ENCODE measurements around the gene PPFIBP1.

The PPFIBP1 gene

DNA sequence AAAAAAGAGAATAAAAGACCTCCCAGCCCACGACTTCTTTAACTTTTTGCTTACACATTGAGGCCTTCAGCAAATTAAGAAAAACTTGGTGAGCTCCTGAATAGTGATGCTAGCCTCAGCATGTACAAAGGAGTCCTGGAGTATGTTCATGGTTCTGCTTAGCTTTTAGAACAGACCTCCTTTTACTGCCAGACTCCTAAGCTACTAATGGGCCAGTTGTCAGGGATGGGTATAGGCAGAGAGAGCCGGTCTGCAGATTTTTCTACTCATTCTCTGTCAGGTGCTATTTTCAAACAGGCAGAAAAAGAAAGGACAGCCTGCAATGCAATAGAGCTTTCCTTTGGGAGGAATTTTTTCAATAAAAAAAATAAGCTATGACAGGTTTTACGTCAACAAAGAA lies 90.4 kb downstream of the PPFIBP1 start:
- TF ChIP-seq, protein P1, sequence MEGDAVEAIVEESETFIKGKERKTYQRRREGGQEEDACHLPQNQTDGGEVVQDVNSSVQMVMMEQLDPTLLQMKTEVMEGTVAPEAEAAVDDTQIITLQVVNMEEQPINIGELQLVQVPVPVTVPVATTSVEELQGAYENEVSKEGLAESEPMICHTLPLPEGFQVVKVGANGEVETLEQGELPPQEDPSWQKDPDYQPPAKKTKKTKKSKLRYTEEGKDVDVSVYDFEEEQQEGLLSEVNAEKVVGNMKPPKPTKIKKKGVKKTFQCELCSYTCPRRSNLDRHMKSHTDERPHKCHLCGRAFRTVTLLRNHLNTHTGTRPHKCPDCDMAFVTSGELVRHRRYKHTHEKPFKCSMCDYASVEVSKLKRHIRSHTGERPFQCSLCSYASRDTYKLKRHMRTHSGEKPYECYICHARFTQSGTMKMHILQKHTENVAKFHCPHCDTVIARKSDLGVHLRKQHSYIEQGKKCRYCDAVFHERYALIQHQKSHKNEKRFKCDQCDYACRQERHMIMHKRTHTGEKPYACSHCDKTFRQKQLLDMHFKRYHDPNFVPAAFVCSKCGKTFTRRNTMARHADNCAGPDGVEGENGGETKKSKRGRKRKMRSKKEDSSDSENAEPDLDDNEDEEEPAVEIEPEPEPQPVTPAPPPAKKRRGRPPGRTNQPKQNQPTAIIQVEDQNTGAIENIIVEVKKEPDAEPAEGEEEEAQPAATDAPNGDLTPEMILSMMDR (IDR thresholded peaks at IDR 0.05; ENCODE audit: low read length): no peak
- TF ChIP-seq EZH2 (optimal IDR thresholded peaks at IDR 0.05; ENCODE audit: low read depth, low read length): no peak
- TF ChIP-seq EZH2phosphoT487 (IDR thresholded peaks at IDR 0.05; ENCODE audit: low read length): no peak
- Histone ChIP-seq H4K20me1 (ENCODE audit: insufficient read depth, low read length) (no peaks in the 10 kb centered on the region), H3K4me1 (ENCODE audit: low read length) (no peaks in the 10 kb centered on the region), H2AFZ (ENCODE audit: low read length) (no peak overlapping the region), H3F3A (ENCODE audit: insufficient read depth, low read length) (no peaks in the 10 kb centered on the region), H3K4me2 (ENCODE audit: low read depth, low read length) (no peak overlapping the region), H3K9me2 (replicated peaks; ENCODE audit: insufficient read depth, low read length) (no peaks in the 10 kb centered on the region), H3K27ac (ENCODE audit: low read length) (no peak overlapping the region), H3K36me3 (replicated peaks; ENCODE audit: insufficient read depth, low read length) (no peaks in the 10 kb centered on the region), H3K9ac (ENCODE audit: low read length) (no peak overlapping the region), H3K9me3 (replicated peaks; ENCODE audit: insufficient read depth, low read length) (no peaks in the 10 kb centered on the region), H3K27me3 (replicated peaks; ENCODE audit: insufficient read depth, low read length) (no peaks in the 10 kb centered on the region), H3K79me2 (ENCODE audit: low read length) (no peaks in the 10 kb centered on the region), H3K4me3 (ENCODE audit: low read length) (no peak overlapping the region)
- DNase-seq: no peak

DNA sequence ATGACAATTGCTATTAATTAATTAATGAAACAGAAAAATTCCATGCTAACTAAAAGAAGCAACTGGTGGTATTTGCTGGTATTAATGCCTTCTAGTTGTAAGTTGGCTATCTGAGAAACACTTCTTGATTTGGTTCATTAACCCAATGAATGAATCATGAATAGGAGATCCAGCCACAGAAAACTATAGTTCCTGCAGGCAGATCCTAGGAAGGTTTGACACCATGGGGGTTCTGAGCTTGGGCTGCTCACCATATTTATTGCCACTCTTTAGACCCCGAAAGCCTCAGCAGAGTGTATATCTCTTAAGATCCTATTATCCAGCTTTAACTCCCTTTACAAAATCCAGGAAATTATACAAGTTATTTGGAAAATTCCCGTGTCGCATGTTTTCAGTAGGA lies 90.9 kb downstream of the PPFIBP1 start:
- no peak overlapping the region for H3K4me2 ChIP-seq (ENCODE audit: low read depth, low read length)
- H3K27ac ChIP-seq (ENCODE audit: low read length): no peak overlapping the region
- H3K4me1 ChIP-seq (ENCODE audit: low read length): no peaks in the 10 kb centered on the region

DNA sequence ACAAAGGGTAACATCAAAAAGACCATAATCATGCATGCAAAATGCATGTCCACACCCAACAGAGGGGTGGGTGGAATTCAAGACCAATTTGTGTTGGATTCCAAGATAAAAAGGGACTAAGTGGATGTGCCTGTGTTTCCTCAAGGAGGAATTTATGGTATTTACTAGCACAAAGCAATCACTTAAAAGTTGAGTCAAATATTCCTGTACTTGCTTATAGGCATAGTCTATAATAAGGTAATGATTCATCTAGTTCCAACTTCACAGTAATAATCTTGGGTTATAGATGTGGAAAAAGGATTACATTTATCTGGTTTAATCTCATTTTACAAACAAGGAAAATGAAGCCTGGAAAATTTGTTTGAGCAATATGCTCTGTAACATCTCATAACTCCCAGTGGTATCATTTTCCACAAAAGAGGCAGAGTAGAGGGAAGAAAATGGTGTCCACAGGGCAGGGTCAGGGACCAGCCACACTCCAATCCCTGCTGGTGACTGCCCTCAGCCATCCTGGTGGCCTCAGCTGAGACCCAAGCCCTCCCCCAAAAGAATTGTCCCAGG lies 91.4 kb downstream of the PPFIBP1 start:
- Histone ChIP-seq H3F3A (ENCODE audit: insufficient read depth, low read length) (no peaks in the 10 kb centered on the region), H3K9ac (ENCODE audit: low read length) (no peak overlapping the region), H3K4me1 (ENCODE audit: low read length) (no peaks in the 10 kb centered on the region), H3K27me3 (replicated peaks; ENCODE audit: insufficient read depth, low read length) (no peaks in the 10 kb centered on the region), H3K79me2 (ENCODE audit: low read length) (no peaks in the 10 kb centered on the region), H3K36me3 (replicated peaks; ENCODE audit: insufficient read depth, low read length) (no peaks in the 10 kb centered on the region), H4K20me1 (ENCODE audit: insufficient read depth, low read length) (no peaks in the 10 kb centered on the region), H3K27ac (ENCODE audit: low read length) (no peak overlapping the region), H3K9me3 (replicated peaks; ENCODE audit: insufficient read depth, low read length) (no peaks in the 10 kb centered on the region), H3K4me2 (ENCODE audit: low read depth, low read length) (no peak overlapping the region), H2AFZ (ENCODE audit: low read length) (no peak overlapping the region), H3K4me3 (ENCODE audit: low read length) (no peak overlapping the region), H3K9me2 (replicated peaks; ENCODE audit: insufficient read depth, low read length) (no peaks in the 10 kb centered on the region)
- TF ChIP-seq EZH2phosphoT487 (IDR thresholded peaks at IDR 0.05; ENCODE audit: low read length) (no peak), EZH2 (optimal IDR thresholded peaks at IDR 0.05; ENCODE audit: low read depth, low read length) (no peak)
- TF ChIP-seq, protein P1 (IDR thresholded peaks at IDR 0.05; ENCODE audit: low read length): no peak
- DNase-seq: no peak

More for the DNA sequence above, 90.9 kb downstream of the PPFIBP1 start:
- H3K79me2 ChIP-seq (ENCODE audit: low read length): no peaks in the 10 kb centered on the region
- H2AFZ ChIP-seq (ENCODE audit: low read length): no peak overlapping the region
- no peak overlapping the region for H3K4me3 ChIP-seq (ENCODE audit: low read length)
- no peaks in the 10 kb centered on the region for H3K36me3 ChIP-seq (replicated peaks; ENCODE audit: insufficient read depth, low read length)
- no peaks in the 10 kb centered on the region for H3K9me2 ChIP-seq (replicated peaks; ENCODE audit: insufficient read depth, low read length)
- TF ChIP-seq, protein P1 (IDR thresholded peaks at IDR 0.05; ENCODE audit: low read length): no peak
- TF ChIP-seq EZH2phosphoT487 (IDR thresholded peaks at IDR 0.05; ENCODE audit: low read length): no peak
- no peak overlapping the region for H3K9ac ChIP-seq (ENCODE audit: low read length)
- no peak for DNase-seq
- no peaks in the 10 kb centered on the region for H3F3A ChIP-seq (ENCODE audit: insufficient read depth, low read length)
- no peaks in the 10 kb centered on the region for H3K9me3 ChIP-seq (replicated peaks; ENCODE audit: insufficient read depth, low read length)
- H4K20me1 ChIP-seq (ENCODE audit: insufficient read depth, low read length): no peaks in the 10 kb centered on the region
- H3K27me3 ChIP-seq (replicated peaks; ENCODE audit: insufficient read depth, low read length): no peaks in the 10 kb centered on the region

All from MM.1S (cell line).